Tibial nerve (tissue), 4 donors: ENCODE measurements around the gene BCL6. TPM values are rescaled to one million over a fixed set of nuclear protein-coding genes. Genes with fewer than 3 reads are reported as not detected.
A peak's percentile ranks its signal among the peaks of the same experiment; 100 is the strongest.

ENCODE experiments used
- DNase-seq, 2 donors: peaks; one replicate each; pipeline ENCODE4 v3.0.0-alpha.2; 2019; ENCODE audit warnings: low spot score in 2 of 2
- H3K27ac ChIP-seq, 4 donors: fragments of 200-600 bp; sonication (generic) in 3 of 4; one replicate each; pipeline ENCODE4 v1.5.1; 2017 to 2019; ENCODE audit warnings: mild to moderate bottlenecking in 1 of 4
- H3K27me3 ChIP-seq, 2 donors: fragments of 200-600 bp; sonication (generic) in 1 of 2; one replicate each; pipeline versions ENCODE4 v1.5.1 to v1.6.0; 2017 to 2019
- H3K36me3 ChIP-seq, 3 donors: fragments of 200-600 bp; sonication (generic); one replicate each; pipeline ENCODE4 v1.5.1; 2018 to 2019
- H3K4me1 ChIP-seq, 4 donors: fragments of 200-600 bp; sonication (generic) in 3 of 4; one replicate each; pipeline ENCODE4 v1.5.1; 2017 to 2019
- H3K4me3 ChIP-seq, 4 donors: fragments of 200-600 bp; sonication (generic) in 3 of 4; one replicate each; pipeline ENCODE4 v1.5.1; 2017 to 2019; ENCODE audit warnings: mild to moderate bottlenecking in 1 of 4, moderate library complexity in 1 of 4
- H3K9me3 ChIP-seq, 4 donors: fragments of 200-600 bp; sonication (generic) in 3 of 4; one replicate each; pipeline ENCODE4 v1.5.1; 2017 to 2019
- CTCF ChIP-seq, 5 experiments: fragments of 200-600 bp in 3 of 5; fragments of 450-650 bp in 2 of 5; sonication (generic) in 3 of 5; IDR thresholded peaks; one replicate each; pipeline ENCODE4 v1.5.1; 2016 to 2019; ENCODE audit warnings: antibody characterized with exemption in 5 of 5, mild to moderate bottlenecking in 3 of 5, moderate library complexity in 2 of 5
- EP300 ChIP-seq, 2 donors: sonication (generic); formaldehyde crosslinking; IDR thresholded peaks; one replicate each; pipeline ENCODE4 v1.6.1; 2017; ENCODE audit warnings: antibody characterized with exemption in 2 of 2, mild to moderate bottlenecking in 1 of 2
- POLR2A ChIP-seq, 2 donors: fragments of 450-650 bp; IDR thresholded peaks; one replicate each; pipeline ENCODE4 v1.6.1; 2017; ENCODE audit warnings: antibody characterized with exemption in 2 of 2, mild to moderate bottlenecking in 2 of 2, moderate library complexity in 2 of 2
- WGBS, 2 donors: methylation state at CpG; one replicate each; pipeline ENCODE4 v1.1.5; 2018; 5-methylcytosine and 5-hydroxymethylcytosine counted together
- total RNA-seq, 4 donors: library from RNA; depleted of rRNA; stranded (reverse); fragments of >200 nt; gene quantifications; one replicate each; pipeline ENCODE4 v1.1.0, GENCODE V29; 2016

Gene BCL6
- total RNA-seq, 4 donors from 2014 or later: 272 to 500 (median 305) TPM

- Histone ChIP-seq H3K9me3 (no peaks in the 10 kb centered on the region), H3K4me1 (no peaks in the 10 kb centered on the region), H3K36me3 (no peaks in the 10 kb centered on the region), H3K27ac (no peak overlapping the region), H3K27me3 (no peaks in the 10 kb centered on the region), H3K4me3 (no peak overlapping the region)
- no peak for DNase-seq
- 62 to 83% methylated on average over 6 of the region's 6 CpGs for WGBS, 2 donors
- no peak for TF ChIP-seq EP300 (IDR thresholded peaks at IDR 0.05)
- TF ChIP-seq CTCF (IDR thresholded peaks at IDR 0.05): no peak
- TF ChIP-seq POLR2A (IDR thresholded peaks at IDR 0.05): no peak
These were observed 32.2 kb upstream of the BCL6 start for GRCh38 chr3:187777331-187777941.

GRCh38 chr3:187775549-187775948, 30.3 kb upstream of the BCL6 start:
- TF ChIP-seq EP300 (IDR thresholded peaks at IDR 0.05): no peak
- no peak for TF ChIP-seq POLR2A (IDR thresholded peaks at IDR 0.05)
- no peak for TF ChIP-seq CTCF (IDR thresholded peaks at IDR 0.05)
- no peak for DNase-seq
- H3K9me3 ChIP-seq: no peaks in the 10 kb centered on the region
- H3K27me3 ChIP-seq: no peaks in the 10 kb centered on the region
- H3K27ac ChIP-seq: no peak overlapping the region
- no peak overlapping the region for H3K4me3 ChIP-seq
- 62 to 71% methylated on average over 1 of the region's 1 CpG for WGBS, 2 donors
- H3K4me1 ChIP-seq: no peaks in the 10 kb centered on the region
- H3K36me3 ChIP-seq: no peaks in the 10 kb centered on the region

- peak in 1 of 2 donors; percentile 45 for DNase-seq
- Histone ChIP-seq H3K4me1 (peaks cover 0 to 7% (median 0%) of the 10 kb centered on the region in 4 donors), H3K36me3 (no peaks in the 10 kb centered on the region), H3K27ac (no peak overlapping the region), H3K9me3 (no peaks in the 10 kb centered on the region), H3K27me3 (no peaks in the 10 kb centered on the region), H3K4me3 (no peak overlapping the region)
- TF ChIP-seq CTCF (IDR thresholded peaks at IDR 0.05): no peak
- TF ChIP-seq EP300 (IDR thresholded peaks at IDR 0.05): peak in 1 of 2 donors; percentile 9
- WGBS, 2 donors: 76 to 80% methylated on average over 8 of the region's 8 CpGs
These were observed 29.0 kb upstream of the BCL6 start for GRCh38 chr3:187774185-187774789.

- WGBS, 2 donors: 81 to 84% methylated on average over 19 of the region's 19 CpGs
- TF ChIP-seq POLR2A (IDR thresholded peaks at IDR 0.05): no peak
- TF ChIP-seq EP300 (IDR thresholded peaks at IDR 0.05): no peak
- no peak for TF ChIP-seq CTCF (IDR thresholded peaks at IDR 0.05)
- no peaks in the 10 kb centered on the region for H3K27me3 ChIP-seq
These were observed 28.2 kb upstream of the BCL6 start for GRCh38 chr3:187773233-187774184.

More at GRCh38 chr3:187773233-187774184, 28.2 kb upstream of the BCL6 start:
- Histone ChIP-seq H3K36me3 (no peaks in the 10 kb centered on the region), H3K4me1 (peaks cover 0 to 7% (median 0%) of the 10 kb centered on the region in 4 donors), H3K4me3 (no peak overlapping the region), H3K9me3 (no peaks in the 10 kb centered on the region), H3K27ac (no peak overlapping the region)
- DNase-seq: peak in 1 of 2 donors; percentile 14
